Measurements from ENCODE around the gene TEX22.

GRCh38 chr14:105440554-105440900, 42.2 kb downstream of the TEX22 start:
- TF ChIP-seq, protein P1, sequence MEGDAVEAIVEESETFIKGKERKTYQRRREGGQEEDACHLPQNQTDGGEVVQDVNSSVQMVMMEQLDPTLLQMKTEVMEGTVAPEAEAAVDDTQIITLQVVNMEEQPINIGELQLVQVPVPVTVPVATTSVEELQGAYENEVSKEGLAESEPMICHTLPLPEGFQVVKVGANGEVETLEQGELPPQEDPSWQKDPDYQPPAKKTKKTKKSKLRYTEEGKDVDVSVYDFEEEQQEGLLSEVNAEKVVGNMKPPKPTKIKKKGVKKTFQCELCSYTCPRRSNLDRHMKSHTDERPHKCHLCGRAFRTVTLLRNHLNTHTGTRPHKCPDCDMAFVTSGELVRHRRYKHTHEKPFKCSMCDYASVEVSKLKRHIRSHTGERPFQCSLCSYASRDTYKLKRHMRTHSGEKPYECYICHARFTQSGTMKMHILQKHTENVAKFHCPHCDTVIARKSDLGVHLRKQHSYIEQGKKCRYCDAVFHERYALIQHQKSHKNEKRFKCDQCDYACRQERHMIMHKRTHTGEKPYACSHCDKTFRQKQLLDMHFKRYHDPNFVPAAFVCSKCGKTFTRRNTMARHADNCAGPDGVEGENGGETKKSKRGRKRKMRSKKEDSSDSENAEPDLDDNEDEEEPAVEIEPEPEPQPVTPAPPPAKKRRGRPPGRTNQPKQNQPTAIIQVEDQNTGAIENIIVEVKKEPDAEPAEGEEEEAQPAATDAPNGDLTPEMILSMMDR (IDR thresholded peaks at IDR 0.05; ENCODE audit: low read length) = no peak
- no peak for TF ChIP-seq EZH2 (IDR thresholded peaks at IDR 0.05; ENCODE audit: borderline replicate concordance, low read length)
